Medulla oblongata (tissue), 1 donor: ENCODE data around the gene PRELP.
"Not testable (repeated sequence)": the region's sequence is repeated elsewhere in the genome, so short reads cannot be mapped to it uniquely, and the experiment has no call there.

Experiments used
- DNase-seq: peaks from one replicate; pipeline ENCODE4 v3.0.0-alpha.2; 2015; ENCODE audit errors: extremely low spot score

Gene PRELP

GRCh38 chr1:203453616-203454015 is 22.0 kb upstream of the PRELP start:
- no peak for DNase-seq

- no peak for DNase-seq
Observed at GRCh38 chr1:203454986-203455471, 20.6 kb upstream of the PRELP start.

GRCh38 chr1:203455706-203456105 is 19.9 kb upstream of the PRELP start:
- DNase-seq = no peak

GRCh38 chr1:203456577-203456976 is 19.0 kb upstream of the PRELP start:
- DNase-seq = no peak

GRCh38 chr1:203458078-203458477 is 17.5 kb upstream of the PRELP start:
- no peak for DNase-seq

- no peak for DNase-seq
Observed at GRCh38 chr1:203459671-203460201, 15.9 kb upstream of the PRELP start.

GRCh38 chr1:203461717-203462116 is 13.9 kb upstream of the PRELP start:
- no peak for DNase-seq

- no peak for DNase-seq
Observed at GRCh38 chr1:203462143-203462542, 13.5 kb upstream of the PRELP start.

GRCh38 chr1:203462878-203463277 is 12.7 kb upstream of the PRELP start:
- no peak for DNase-seq

- DNase-seq = no peak
Observed at GRCh38 chr1:203463469-203464062, 12.0 kb upstream of the PRELP start.

- no peak for DNase-seq
Observed at GRCh38 chr1:203464226-203464625, 11.4 kb upstream of the PRELP start.

- no peak for DNase-seq
Observed at GRCh38 chr1:203464743-203465142, 10.9 kb upstream of the PRELP start.

- no peak for DNase-seq
Observed at GRCh38 chr1:203465146-203465798, 10.3 kb upstream of the PRELP start.

GRCh38 chr1:203465948-203466347 is 9.7 kb upstream of the PRELP start:
- peak; percentile 57 for DNase-seq

GRCh38 chr1:203466906-203467549 is 8.6 kb upstream of the PRELP start:
- DNase-seq = not testable (repeated sequence)

GRCh38 chr1:203467550-203467921 is 8.1 kb upstream of the PRELP start:
- no peak for DNase-seq

GRCh38 chr1:203468326-203468725 is 7.3 kb upstream of the PRELP start:
- no peak for DNase-seq

GRCh38 chr1:203470240-203470639 is 5.4 kb upstream of the PRELP start:
- no peak for DNase-seq

GRCh38 chr1:203471841-203472240 is 3.8 kb upstream of the PRELP start:
- no peak for DNase-seq

GRCh38 chr1:203473281-203473680 is 2.3 kb upstream of the PRELP start:
- no peak for DNase-seq

- DNase-seq = no peak
Observed at GRCh38 chr1:203473781-203474305, 1.8 kb upstream of the PRELP start.

- no peak for DNase-seq
Observed at GRCh38 chr1:203476216-203476814, 709 bp downstream of the PRELP start.
